ENCODE measurements around the gene PID1.

PID1 gene

DNA sequence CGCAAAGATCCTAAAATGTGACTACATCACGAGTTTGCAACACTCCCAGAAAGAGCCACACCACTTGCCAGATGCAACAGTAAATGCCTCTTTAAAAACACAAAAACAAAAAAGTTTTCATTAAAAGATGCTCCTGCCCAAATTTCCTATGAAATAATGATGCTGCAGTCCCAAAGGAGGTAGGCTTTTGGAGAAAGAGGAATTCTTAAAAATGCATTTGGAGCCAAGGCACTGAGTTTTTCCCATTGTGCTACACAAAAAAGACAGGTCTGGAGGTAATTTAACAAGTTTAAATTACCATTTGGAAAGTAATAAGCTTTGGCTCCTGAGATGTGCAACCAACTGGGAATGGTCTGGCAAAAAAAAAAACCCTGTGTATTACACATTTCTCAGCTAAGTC is 145.0 kb downstream of the PID1 start:
- no peak for DNase-seq (ENCODE audit: low read depth in 2 of 2, low spot score in 1 of 2)

GRCh38 chr2:229124136-229124535 is 147.0 kb downstream of the PID1 start:
- DNase-seq (ENCODE audit: low read depth in 2 of 2, low spot score in 1 of 2), result no peak

DNA sequence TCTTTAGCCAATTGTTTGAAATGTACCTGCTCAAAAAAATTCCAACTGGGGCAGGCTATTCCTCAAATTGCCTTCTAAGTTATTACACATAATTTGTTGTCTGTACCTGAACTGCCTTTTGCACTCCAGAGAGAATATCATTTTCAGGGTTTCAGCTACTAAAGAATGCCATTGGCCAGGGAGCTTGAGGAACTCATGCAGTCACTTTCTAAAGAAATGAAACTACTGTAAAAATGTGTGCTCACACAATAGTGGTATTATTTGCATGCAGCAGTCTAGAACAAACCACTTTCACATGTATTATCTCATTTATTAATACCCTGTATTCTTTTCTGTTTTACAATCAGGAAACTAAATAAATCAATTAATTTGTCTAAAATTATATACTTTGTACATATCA is 152.2 kb downstream of the PID1 start:
- no peak for DNase-seq (ENCODE audit: low read depth in 2 of 2, low spot score in 1 of 2)

DNA sequence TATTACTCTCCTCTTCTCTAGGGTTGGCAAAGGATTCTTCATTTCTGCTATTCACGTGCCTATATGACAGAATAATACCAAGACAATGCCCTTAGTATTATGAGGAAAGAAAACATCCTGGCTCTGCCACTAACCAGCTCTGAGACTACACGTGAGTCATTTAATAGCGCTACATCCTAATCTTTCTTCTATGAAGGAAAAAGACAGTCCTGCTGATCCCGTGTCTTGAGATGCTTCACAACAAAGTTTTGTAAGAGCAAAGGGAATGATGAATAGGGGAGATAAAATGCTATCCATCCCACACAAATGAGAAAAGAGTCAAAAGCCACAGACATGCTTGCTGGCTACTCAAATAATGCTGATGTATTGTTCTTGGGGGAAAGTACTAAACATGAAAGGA is 152.8 kb downstream of the PID1 start:
- DNase-seq (ENCODE audit: low read depth in 2 of 2, low spot score in 1 of 2), result no peak

- no peak for DNase-seq (ENCODE audit: low read depth in 2 of 2, low spot score in 1 of 2)
These were observed 159.3 kb downstream of the PID1 start for GRCh38 chr2:229111744-229112143.

GRCh38 chr2:229109195-229109594 is 161.9 kb downstream of the PID1 start:
- no peak for DNase-seq (ENCODE audit: low read depth in 2 of 2, low spot score in 1 of 2)

GRCh38 chr2:229107601-229108000 is 163.5 kb downstream of the PID1 start:
- no peak for DNase-seq (ENCODE audit: low read depth in 2 of 2, low spot score in 1 of 2)

DNA sequence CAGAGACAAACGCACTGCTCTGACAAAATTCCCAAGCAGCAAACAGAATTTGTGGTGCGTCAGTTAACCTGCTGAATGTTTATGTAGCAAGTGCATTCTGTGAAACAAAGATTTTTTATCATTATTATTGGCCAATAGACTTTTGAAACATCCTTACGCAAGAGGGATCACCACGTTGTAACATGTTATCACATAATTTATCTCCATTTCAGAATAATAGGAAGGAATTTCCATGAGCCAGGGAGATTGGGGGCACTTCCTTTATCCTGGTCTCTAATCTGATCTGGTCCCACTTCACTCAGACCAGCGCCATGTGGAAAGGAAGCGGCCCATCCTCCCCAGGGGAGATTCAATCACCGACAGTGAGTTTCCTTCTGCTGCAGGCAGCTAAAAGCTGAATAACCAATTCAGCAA is 166.1 kb downstream of the PID1 start:
- DNase-seq (ENCODE audit: low read depth in 2 of 2, low spot score in 1 of 2), result no peak

DNA sequence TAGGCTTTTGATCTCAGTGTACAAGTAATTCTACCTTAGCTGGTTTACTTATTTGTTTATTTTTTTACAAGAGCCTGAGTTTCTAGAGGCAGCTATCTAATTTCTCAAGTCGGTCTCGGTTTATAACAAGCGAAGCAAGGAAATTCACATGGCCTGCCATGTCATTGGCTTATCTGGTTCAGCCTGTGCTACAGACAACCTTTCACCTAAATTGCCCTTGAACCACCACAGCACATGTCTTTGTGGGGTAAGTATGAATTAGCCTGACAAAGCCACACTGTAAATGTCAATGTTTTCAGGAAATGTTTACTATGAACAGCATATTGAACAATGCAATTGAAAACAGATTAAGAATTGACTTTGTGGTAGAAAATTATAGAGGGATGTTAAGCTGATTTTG is 167.1 kb downstream of the PID1 start:
- DNase-seq (ENCODE audit: low read depth in 2 of 2, low spot score in 1 of 2), result no peak

DNA sequence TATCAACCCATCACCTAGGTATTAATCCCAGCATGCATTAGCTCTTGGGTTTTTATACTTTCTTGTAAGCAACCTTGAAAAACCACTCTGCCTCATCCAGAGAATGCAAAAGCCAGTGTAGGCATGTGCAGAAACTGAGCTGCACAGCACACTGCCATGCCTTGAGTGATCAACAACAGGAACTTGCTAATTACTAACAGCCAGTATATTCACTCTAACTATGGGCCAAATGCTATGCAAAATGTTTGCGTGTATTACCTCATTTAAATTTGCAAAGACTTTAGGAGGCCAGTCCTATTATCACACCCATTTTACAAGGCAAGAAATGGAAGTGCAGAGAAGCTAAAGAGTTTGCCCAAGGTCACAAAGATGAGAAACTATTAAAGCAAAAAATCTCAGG is 169.8 kb downstream of the PID1 start:
- no peak for DNase-seq (ENCODE audit: low read depth in 2 of 2, low spot score in 1 of 2)

- DNase-seq (ENCODE audit: low read depth in 2 of 2, low spot score in 1 of 2), result no peak
These were observed 171.9 kb downstream of the PID1 start for GRCh38 chr2:229099231-229099630.

GRCh38 chr2:229098801-229099200 is 172.3 kb downstream of the PID1 start:
- DNase-seq (ENCODE audit: low read depth in 2 of 2, low spot score in 1 of 2), result no peak

DNA sequence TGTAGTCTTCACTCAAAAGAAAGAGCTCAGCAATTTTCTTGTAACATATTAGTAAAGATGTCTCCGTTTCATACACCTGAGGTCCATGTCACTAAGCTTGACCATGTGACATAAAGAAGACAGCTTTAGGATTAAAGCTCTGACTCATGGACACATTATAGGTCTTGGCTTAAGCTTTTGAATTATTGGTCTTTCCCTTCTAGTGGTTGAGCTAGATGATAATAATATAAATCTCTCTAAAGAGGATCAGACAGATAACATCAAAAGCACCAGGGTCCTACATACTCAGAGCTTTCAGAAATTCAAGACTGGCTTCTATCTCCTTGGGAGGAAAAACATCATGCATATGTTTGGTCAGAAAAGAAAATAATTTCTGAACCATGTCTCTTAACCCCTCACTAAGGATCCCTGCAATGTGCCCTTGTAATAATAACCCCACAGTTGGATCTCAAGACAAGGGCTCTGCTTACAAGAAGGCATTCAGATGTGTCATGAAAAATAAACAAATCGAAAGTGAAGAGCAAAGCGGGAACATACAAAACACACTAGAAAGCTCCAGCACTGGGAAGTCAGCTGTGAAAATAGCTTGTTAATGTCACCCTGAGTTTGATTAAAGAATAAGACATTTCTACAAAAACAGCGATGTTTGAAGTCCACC is 174.5 kb downstream of the PID1 start:
- no peak for DNase-seq (ENCODE audit: low read depth in 2 of 2, low spot score in 1 of 2)

- DNase-seq (ENCODE audit: low read depth in 2 of 2, low spot score in 1 of 2), result no peak
These were observed 175.6 kb downstream of the PID1 start for GRCh38 chr2:229095472-229095871.

GRCh38 chr2:229090225-229090624 is 180.9 kb downstream of the PID1 start:
- no peak for DNase-seq (ENCODE audit: low read depth in 2 of 2, low spot score in 1 of 2)

DNA sequence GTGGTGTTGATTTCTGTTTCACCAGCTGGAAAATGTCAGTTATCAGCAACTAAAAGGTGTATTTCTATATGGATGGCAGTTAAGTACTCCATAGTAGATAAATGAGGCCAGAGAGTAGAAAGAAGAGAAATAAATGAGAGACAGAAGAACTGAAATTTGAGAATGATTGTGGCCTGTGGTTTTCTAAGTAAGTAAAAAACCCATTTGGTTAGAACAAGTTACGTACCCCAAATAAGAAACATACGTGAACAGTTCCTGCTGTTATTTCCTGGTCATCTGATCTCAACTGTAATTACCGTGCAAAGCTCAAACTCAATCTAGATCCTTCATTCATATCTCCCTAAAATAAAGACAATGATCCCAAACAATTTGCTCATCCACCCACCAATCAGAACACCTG is 181.3 kb downstream of the PID1 start:
- no peak for DNase-seq (ENCODE audit: low read depth in 2 of 2, low spot score in 1 of 2)

GRCh38 chr2:229088966-229089700 is 182.0 kb downstream of the PID1 start:
- no peak for DNase-seq (ENCODE audit: low read depth in 2 of 2, low spot score in 1 of 2)

DNA sequence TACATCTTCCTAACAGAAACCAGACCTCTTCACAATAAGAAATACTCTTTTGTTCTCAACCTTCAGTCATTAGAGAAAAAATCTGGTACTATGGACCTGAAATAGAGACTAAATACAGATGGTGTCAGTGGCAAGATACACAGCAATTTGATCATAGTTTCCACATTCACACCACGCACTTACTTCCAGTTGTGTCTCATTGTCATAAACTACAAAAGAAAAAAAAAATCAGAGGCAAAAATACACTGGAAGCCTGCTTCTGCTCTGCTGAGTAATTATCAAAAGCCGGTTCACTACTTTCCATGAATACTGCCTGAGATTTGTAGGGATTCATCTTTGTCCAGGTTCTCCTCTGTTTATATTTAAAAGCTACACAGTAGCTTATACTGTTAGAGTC is 182.6 kb downstream of the PID1 start:
- DNase-seq (ENCODE audit: low read depth in 2 of 2, low spot score in 1 of 2), result no peak

GRCh38 chr2:229087843-229088516 is 183.1 kb downstream of the PID1 start:
- DNase-seq (ENCODE audit: low read depth in 2 of 2, low spot score in 1 of 2), result no peak

- no peak for DNase-seq (ENCODE audit: low read depth in 2 of 2, low spot score in 1 of 2)
These were observed 183.8 kb downstream of the PID1 start for GRCh38 chr2:229087267-229087666.

DNA sequence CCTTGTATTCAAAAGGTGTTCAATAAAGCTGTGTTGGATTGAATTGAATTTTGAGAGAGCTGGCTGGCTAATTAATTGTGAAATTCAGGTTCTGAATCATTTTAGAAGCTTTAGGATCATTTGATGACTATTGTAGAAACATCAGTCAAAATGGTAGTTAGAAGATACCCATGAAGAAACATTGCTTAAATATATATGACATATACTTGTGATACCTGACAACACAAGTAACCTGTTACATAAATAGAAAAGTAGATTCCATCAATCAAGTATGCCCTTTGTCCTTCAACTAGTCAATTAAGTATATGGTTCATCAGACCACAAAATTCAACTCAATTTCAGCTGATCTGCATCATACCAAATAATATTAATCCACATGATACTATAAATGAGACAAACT is 185.6 kb downstream of the PID1 start:
- no peak for DNase-seq (ENCODE audit: low read depth in 2 of 2, low spot score in 1 of 2)

DNA sequence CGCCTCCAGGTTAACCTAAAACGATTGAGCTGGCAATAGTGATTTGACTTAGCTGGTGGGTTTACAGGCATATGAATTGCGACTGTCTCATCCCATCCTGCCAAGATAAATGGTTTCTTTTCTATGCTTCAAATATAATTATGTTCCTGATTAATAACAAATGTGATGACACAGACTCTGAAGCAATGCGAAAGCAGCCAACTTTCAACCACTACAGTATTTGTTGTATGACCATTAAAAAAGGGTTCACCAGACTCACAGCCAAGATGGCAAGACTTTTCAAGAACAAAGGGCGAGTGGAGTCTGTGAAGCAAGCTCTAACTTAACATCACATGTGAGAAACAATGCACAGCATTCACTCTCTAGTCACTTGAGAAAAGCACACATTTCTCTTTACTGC is 186.6 kb downstream of the PID1 start:
- DNase-seq (ENCODE audit: low read depth in 2 of 2, low spot score in 1 of 2), result no peak

Data from stimulated activated CD8-positive, alpha-beta memory T cell treated with anti-CD3 and anti-CD28 coated beads, Interleukin-4, amount 100 ng/mL, for 1 hour (primary cell).